GM21367 (cell line): ENCODE data around the gene TMCO4.
"Not testable (repeated sequence)": the region's sequence is repeated elsewhere in the genome, so short reads cannot be mapped to it uniquely, and the experiment has no call there.

ENCODE experiments used
- ATAC-seq: cut with Tn5 transposase; IDR thresholded peaks from one replicate; pipeline ENCODE4 v1.9.1; 2021; ENCODE audit not compliant: unreplicated experiment

Gene TMCO4

DNA sequence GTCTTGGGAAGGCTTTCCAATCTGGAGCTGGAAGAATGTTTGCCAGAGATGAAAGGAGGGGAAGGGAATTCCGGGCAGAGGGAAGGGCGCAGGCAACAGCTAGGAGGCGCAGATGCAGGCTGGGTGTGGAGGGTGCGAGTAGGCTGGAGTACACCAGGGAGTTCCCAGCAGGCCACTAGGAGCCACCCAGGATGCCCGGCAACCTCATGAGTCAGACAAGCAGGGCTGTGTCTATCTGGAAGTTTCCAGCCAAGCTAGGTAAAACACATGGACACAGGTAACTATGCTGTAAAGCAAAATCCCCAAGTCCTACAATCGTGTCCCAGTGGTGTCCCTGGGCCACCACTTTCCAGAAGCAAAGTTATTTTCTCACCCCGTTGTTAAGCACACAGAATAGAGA, 156.6 kb downstream of the TMCO4 start:
- ATAC-seq = no peak

GRCh38 chr1:19640363-19641316, 159.1 kb downstream of the TMCO4 start:
- no peak for ATAC-seq

- ATAC-seq = no peak
These were observed 159.7 kb downstream of the TMCO4 start for GRCh38 chr1:19639999-19640362.

GRCh38 chr1:19639228-19639627, 160.5 kb downstream of the TMCO4 start:
- not testable (repeated sequence) for ATAC-seq

GRCh38 chr1:19637606-19638005, 162.1 kb downstream of the TMCO4 start:
- ATAC-seq = no peak

DNA sequence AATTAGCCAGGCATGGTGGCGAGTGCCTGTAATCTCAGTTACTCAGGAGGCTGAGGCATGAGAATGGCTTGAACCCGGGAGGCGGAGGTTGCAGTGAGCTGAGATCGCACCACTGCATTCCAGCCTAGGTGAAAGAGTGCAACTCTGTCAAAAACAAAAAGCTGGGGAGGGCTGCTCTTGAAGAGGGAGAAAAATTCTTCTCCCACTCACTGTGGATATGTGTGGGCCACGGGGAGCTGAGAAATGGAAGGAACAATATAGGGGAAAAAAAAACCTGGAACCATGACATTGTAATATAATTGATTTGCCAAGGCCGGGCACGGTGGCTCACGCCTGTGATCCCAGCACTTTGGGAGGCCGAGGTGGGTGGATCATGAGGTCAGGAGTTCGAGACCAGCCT, 163.0 kb downstream of the TMCO4 start:
- not testable (repeated sequence) for ATAC-seq

DNA sequence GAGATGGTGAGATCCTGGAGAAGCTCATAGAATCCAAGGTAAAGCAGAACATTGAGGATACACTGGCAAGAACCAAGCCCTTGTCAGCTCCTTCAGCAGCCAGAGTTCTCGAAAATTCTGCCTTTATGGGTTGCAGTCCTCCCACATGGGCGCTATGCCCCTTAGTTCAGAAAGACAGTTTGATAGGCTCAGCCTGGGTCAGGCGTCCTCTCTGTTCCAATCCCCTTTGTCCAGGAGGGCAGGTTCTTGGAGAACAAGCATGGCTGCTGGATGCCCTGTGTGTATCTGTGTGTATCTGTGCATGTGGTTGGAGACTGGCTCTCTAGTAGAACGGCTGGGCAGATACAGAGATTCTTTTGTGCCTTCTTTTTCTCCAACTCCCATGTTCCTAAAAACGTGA, 163.7 kb downstream of the TMCO4 start:
- no peak for ATAC-seq

- no peak for ATAC-seq
These were observed 164.1 kb downstream of the TMCO4 start for GRCh38 chr1:19635646-19636045.

GRCh38 chr1:19635064-19635463, 164.7 kb downstream of the TMCO4 start:
- ATAC-seq = not testable (repeated sequence)

GRCh38 chr1:19633106-19633505, 166.6 kb downstream of the TMCO4 start:
- ATAC-seq = no peak
